GM21360 (cell line): Measurements from ENCODE around the gene DOLK.

Experiments used
- ATAC-seq: cut with Tn5 transposase; IDR thresholded peaks from one replicate; pipeline ENCODE4 v1.9.1; 2021; ENCODE audit warnings: mild to moderate bottlenecking, moderate library complexity; ENCODE audit not compliant: unreplicated experiment

DOLK gene

GRCh38 chr9:128909859-128910258 lies 37.5 kb downstream of the DOLK start:
- ATAC-seq: no peak

GRCh38 chr9:128908372-128908771 lies 39.0 kb downstream of the DOLK start:
- no peak for ATAC-seq

- no peak for ATAC-seq
Observed at GRCh38 chr9:128906741-128907140, 40.7 kb downstream of the DOLK start.

GRCh38 chr9:128905964-128906363 lies 41.4 kb downstream of the DOLK start:
- ATAC-seq: no peak

GRCh38 chr9:128903871-128904620 lies 43.4 kb downstream of the DOLK start:
- ATAC-seq: no peak

GRCh38 chr9:128903079-128903461 lies 44.3 kb downstream of the DOLK start:
- no peak for ATAC-seq

GRCh38 chr9:128902351-128903078 lies 44.9 kb downstream of the DOLK start:
- ATAC-seq: no peak

GRCh38 chr9:128901822-128902221 lies 45.6 kb downstream of the DOLK start:
- ATAC-seq: no peak

GRCh38 chr9:128901379-128901778 lies 46.0 kb downstream of the DOLK start:
- no peak for ATAC-seq

GRCh38 chr9:128899566-128900322 lies 47.7 kb downstream of the DOLK start:
- no peak for ATAC-seq

GRCh38 chr9:128898845-128899565 lies 48.4 kb downstream of the DOLK start:
- ATAC-seq: no peak

- no peak for ATAC-seq
Observed at GRCh38 chr9:128898382-128898781, 49.0 kb downstream of the DOLK start.

- no peak for ATAC-seq
Observed at GRCh38 chr9:128895556-128895955, 51.8 kb downstream of the DOLK start.
